Right renal cortex interstitium (tissue), 3 donors: ENCODE results near the gene ZFR. TPM values are rescaled to one million over a fixed set of nuclear protein-coding genes. Genes with fewer than 3 reads are reported as not detected.
"Not testable (repeated sequence)": the region's sequence is repeated elsewhere in the genome, so short reads cannot be mapped to it uniquely, and the experiment has no call there.

Source experiments
- DNase-seq, 3 donors: peaks; one replicate each; pipeline ENCODE4 v3.0.0-alpha.2; 2013; ENCODE audit warnings: low read depth in 3 of 3, low spot score in 2 of 3
- polyA plus RNA-seq, 3 donors: library from polyadenylated mRNA; unstranded; fragments of 120-200 nt; gene quantifications; one replicate each; pipeline ENCODE4 v1.2.1, GENCODE V29; 2013; ENCODE audit not compliant: insufficient read length in 3 of 3

Gene ZFR
- polyA plus RNA-seq, 3 donors: 126 to 140 (median 138) TPM

DNA sequence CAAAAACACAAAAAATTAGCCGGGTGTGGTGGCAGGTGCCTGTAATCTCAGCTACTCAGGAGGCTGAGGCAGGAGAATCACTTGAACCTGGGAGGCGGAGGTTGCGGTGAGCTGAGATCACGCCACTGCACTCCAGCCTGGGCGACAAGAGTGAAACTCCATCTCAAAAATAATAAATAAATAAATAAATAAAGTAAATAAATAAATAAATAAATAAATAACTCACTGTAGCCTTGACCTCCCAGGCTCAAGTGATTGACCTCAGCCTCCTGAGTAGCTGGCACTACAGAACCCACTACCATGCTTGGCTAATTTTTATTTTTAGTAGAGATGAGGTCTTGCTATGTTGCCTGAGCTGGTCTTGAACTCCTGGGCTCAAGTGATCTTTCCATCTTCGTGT lies 77.3 kb downstream of the ZFR start:
- not testable (repeated sequence) for DNase-seq

DNA sequence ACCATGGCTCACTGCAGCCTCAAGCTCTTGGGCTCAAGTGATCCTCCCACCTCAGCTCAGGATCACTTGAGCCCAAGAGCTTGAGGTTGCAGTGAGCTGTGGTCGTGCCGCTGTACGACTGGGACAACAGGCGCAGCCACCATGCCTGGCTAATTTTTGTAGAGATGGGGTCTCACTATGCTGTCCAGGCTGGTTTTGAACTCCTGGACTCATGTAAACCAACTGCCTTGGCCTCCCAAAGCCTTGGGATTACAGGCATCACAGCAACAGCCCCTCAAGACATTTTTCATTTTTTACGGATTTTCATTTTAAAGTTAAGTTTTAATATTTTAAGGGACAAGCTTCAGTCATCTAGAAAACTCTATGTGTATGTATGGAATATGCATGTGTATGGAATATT lies 78.9 kb downstream of the ZFR start:
- no peak for DNase-seq

DNA sequence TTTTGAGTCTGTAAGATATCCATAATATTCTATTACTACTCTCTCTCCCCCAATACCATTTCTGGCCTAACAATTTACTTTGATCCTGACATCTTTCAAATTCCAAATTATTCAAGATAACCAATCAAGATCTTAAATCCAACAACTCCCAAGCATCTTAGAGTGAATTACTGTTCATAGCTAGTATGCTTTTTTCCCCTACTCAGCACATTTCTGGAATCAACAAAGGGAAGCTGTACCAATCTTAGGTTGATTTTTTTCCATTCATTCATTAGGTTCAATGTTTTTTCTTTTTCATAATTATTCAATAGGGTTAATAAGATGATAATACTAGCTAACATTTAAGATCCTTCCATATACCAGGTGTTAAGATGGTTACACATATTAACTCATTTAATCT lies 81.5 kb downstream of the ZFR start:
- no peak for DNase-seq

- DNase-seq: no peak
These were observed 82.0 kb downstream of the ZFR start for GRCh38 chr5:32362527-32362926.

GRCh38 chr5:32360906-32361305 lies 83.6 kb downstream of the ZFR start:
- no peak for DNase-seq

DNA sequence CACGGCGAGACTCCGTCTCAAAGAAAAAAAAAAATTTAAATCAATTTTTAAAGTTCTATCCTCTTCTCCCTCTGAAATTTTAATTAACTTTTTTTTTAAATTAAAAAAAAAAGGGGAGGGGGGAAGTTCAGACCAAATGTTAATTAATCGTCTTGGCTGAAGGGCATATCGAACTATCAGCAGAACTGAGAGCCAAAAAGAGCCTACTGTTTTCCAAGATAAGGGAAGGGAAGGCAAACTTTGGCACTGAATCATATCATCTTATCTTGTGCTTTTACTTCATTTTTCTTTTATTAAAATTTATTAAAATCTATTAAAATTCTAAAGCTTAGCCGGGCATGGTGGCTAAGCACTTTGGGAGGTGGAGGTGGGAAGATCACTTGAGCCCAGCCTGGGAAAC lies 85.9 kb downstream of the ZFR start:
- no peak for DNase-seq

GRCh38 chr5:32357658-32358057 lies 86.9 kb downstream of the ZFR start:
- DNase-seq: no peak

GRCh38 chr5:32355686-32356085 lies 88.9 kb downstream of the ZFR start:
- DNase-seq: no peak

- no peak for DNase-seq
These were observed 91.1 kb downstream of the ZFR start for GRCh38 chr5:32353420-32353819.

DNA sequence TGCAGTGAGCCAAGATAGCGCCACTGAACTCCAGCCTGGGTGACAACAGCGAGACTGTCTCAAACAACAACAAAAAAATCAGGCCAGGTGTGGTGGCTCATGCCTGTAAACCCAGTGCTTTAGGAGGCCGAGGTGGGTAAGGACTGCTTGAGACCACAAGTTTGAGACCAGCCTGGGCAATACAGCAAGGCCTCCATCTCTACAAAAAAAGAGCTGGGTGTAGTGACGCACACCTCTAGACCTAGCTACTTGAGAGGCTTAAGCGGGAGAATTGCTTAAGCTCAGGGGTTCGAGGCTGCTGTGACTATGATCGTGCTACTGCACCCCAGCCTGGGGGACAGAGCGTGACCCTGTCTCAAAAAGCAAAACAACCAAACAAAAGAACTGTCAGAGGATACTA lies 91.9 kb downstream of the ZFR start:
- no peak for DNase-seq

DNA sequence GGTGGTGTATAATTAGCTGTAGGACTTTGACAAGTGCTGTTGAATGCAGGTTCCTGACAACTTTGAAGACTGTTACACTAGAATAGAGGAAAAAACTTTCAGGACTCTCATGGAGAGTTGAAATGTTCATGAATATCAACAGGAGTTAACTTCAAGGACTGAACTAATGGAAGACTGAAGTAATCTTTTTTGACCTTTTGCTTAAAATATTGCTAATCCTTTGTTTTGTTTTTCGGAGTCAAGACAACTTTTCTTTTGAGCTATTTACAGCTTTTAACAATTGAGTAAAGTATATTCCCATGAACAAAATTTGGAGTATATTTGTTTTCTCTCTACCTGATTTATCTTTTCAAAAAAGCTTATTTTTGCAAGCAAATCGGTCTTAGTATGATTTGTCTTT lies 97.7 kb downstream of the ZFR start:
- no peak for DNase-seq

GRCh38 chr5:32343058-32343672 lies 101.4 kb downstream of the ZFR start:
- no peak for DNase-seq

- DNase-seq: no peak
These were observed 101.9 kb downstream of the ZFR start for GRCh38 chr5:32342656-32343055.

GRCh38 chr5:32339878-32340277 lies 104.7 kb downstream of the ZFR start:
- no peak for DNase-seq

DNA sequence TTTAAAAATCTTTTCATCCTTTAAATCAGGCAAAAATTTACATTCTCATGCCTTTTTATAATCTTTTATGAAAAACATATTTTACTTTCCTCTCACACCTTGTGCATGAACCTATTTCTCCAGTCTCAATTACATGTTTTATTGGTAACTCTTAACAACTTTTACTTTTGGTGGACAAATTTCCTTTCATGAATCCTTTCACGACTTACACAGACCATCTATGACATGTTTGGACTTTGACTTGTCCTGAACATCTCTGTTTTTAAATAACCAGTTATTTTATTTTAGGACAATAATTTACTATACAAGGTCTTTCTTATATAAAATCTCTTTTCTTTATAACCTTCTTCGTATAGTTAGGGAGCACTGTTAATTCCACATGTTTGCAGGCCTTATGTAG lies 105.3 kb downstream of the ZFR start:
- DNase-seq: no peak

DNA sequence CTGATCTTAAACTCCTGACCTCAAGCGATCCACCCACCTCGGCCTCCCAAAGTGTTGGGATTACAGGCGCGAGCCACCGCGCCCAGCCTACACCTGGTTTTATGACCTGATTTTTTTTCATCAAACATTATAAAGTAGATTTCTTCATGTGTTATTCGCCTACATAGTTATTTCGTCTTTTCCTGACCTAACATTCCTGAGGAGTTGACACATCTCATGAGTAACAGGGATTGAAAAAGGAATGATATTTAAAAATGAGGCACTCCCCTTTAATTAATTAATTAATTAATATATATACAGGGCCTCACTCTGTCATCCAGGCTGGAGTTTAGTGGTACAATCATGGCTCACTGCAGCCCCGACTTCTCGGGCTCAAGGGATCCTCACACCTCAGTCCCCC lies 111.6 kb downstream of the ZFR start:
- DNase-seq: no peak

- no peak for DNase-seq
These were observed 112.2 kb downstream of the ZFR start for GRCh38 chr5:32332361-32332760.

- DNase-seq: no peak
These were observed 112.6 kb downstream of the ZFR start for GRCh38 chr5:32331935-32332274.

DNA sequence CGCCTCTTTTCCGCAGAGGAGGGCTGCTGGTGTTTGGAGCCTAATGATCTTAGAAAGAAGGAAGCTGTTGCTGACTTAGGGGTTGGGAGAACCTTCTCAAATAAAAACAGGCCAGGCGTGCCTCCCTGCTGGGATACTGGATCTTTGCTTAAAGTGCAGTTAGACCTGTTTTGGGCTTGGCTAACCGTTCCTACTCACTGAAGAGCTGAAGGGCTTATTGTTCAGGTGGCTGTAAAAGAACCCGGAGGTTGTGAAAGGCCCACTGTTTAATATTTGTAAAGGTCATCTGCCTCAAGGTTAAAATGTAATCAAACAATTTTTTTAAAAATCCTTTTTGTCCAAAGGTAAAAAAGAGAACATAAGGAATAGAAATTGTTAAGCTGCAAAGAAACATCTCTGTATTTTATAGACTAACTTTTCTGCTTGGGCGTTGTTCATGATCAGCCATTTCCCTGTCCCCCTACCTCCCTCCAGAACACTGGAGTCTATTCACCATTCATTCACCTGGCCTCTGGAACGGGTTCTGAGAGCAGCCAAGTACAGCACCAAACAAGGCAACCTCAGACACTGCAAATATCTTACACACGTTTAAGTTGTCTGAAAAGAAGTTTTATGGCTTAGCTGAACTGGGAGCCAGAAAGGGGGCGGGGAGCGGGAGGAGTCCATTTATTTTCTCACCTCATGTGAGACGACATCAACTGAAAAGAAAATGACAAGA lies 113.2 kb downstream of the ZFR start:
- no peak for DNase-seq

GRCh38 chr5:32330126-32330971 lies 114.2 kb downstream of the ZFR start:
- no peak for DNase-seq

DNA sequence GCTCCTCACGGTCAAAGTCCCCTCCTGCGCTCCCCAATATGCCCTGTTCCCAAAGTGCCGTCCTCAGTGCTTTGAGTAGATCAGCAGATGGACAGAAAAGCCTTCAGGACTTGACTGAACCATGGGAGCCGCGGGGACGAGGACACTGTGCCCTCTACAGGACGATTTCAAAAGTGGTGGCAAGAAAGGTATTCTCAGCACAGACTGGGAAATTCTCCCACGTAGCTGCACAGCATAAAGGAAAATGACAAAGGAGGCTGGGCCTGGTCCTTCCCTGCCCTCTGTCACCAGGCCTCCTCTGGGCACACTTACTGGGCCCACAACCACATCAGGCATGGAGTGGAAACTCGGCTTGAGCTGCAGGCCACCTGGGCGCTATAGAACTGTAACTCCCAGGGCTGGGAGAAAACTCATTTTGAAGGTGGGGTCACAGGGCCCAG lies 115.1 kb downstream of the ZFR start:
- no peak for DNase-seq

DNA sequence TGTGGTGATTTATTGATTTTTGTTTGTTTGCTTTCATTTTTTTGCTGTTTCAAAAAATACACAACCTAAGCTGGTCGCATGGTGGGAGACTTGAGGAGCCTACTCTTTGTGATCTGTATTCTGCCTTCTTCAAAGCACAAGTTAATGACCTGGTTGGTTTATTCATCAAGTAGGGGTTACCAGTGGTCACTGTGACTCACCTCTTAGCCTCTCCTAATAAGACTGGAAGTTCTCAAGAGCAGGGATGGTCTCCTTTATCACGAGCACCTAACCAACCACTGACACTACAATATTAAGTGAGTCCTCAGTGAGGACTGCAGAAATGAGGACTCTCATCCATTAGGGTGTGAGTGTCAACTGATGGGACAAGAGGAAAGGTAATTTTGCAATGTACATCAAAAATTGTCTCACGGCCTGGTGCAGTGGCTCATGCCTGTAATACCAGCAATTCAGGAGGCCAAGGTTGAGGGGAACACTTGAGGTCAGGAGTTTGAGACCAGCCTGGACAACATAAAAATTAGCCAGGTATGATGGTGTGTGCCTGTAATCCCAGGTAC lies 118.2 kb downstream of the ZFR start:
- no peak for DNase-seq
